ENCODE measurements around the gene TTLL11. TPM values are rescaled to one million over a fixed set of nuclear protein-coding genes. Genes with fewer than 3 reads are reported as not detected.

TTLL11 gene
- total RNA-seq, 1 experiment from 2014 or later = 7.0 TPM

GRCh38 chr9:121811140-121811539, 282.0 kb downstream of the TTLL11 start:
- Histone ChIP-seq H3K79me2 (ENCODE audit: low read length) (no peaks in the 10 kb centered on the region), H3K4me1 (ENCODE audit: insufficient read depth, low read length) (no peaks in the 10 kb centered on the region), H3K4me3 (ENCODE audit: low read length) (no peak overlapping the region), H2AFZ (ENCODE audit: low read length) (no peak overlapping the region), H3K27ac (ENCODE audit: low read length) (no peak overlapping the region), H3K27me3 (ENCODE audit: low read length) (no peaks in the 10 kb centered on the region), H3K36me3 (ENCODE audit: low read depth, low read length) (no peaks in the 10 kb centered on the region), H3K9ac (ENCODE audit: low read length) (no peak overlapping the region), H4K20me1 (ENCODE audit: low read length) (no peaks in the 10 kb centered on the region), H3K4me2 (ENCODE audit: low read length) (no peak overlapping the region), H3K9me3 (ENCODE audit: low read length) (no peaks in the 10 kb centered on the region), H3K9me2 (replicated peaks; ENCODE audit: low read length) (no peaks in the 10 kb centered on the region), H3F3A (ENCODE audit: low read length, unreplicated experiment) (no peaks in the 10 kb centered on the region)
- no peak for ATAC-seq
- no peak for DNase-seq
- POLR2A ChIA-PET (ENCODE audit: unreplicated experiment) = interaction anchor here (0.6 kb wide), 1 partner anchor 301 kb away, joined by 3 read pairs; no protein-coding TSS in a partner anchor
- intact Hi-C loops (cut with micrococcal nuclease) = no loop called here
- CTCF ChIA-PET = no interaction called here
- BruUV-seq (replicated peaks) = no TSS peak
- TF ChIP-seq EZH2phosphoT487 (IDR thresholded peaks at IDR 0.05; ENCODE audit: borderline replicate concordance, low read length) = no peak
- TF ChIP-seq CTCF (conservative IDR thresholded peaks at IDR 0.05; ENCODE audit: low read depth, low read length) = no peak
- TF ChIP-seq EZH2 (IDR thresholded peaks at IDR 0.05; ENCODE audit: low read length, unreplicated experiment) = no peak

GRCh38 chr9:121810489-121810888, 282.6 kb downstream of the TTLL11 start:
- POLR2A ChIA-PET (ENCODE audit: unreplicated experiment) = no interaction called here
- Histone ChIP-seq H2AFZ (ENCODE audit: low read length) (no peak overlapping the region), H4K20me1 (ENCODE audit: low read length) (no peaks in the 10 kb centered on the region), H3K9ac (ENCODE audit: low read length) (no peak overlapping the region), H3K79me2 (ENCODE audit: low read length) (no peaks in the 10 kb centered on the region), H3K36me3 (ENCODE audit: low read depth, low read length) (no peaks in the 10 kb centered on the region), H3K4me1 (ENCODE audit: insufficient read depth, low read length) (no peaks in the 10 kb centered on the region), H3K27ac (ENCODE audit: low read length) (no peak overlapping the region), H3K4me3 (ENCODE audit: low read length) (no peak overlapping the region), H3K9me2 (replicated peaks; ENCODE audit: low read length) (no peaks in the 10 kb centered on the region), H3K27me3 (ENCODE audit: low read length) (no peaks in the 10 kb centered on the region), H3K9me3 (ENCODE audit: low read length) (no peaks in the 10 kb centered on the region), H3K4me2 (ENCODE audit: low read length) (no peak overlapping the region), H3F3A (ENCODE audit: low read length, unreplicated experiment) (no peaks in the 10 kb centered on the region)
- BruUV-seq (replicated peaks) = no TSS peak
- TF ChIP-seq EZH2 (IDR thresholded peaks at IDR 0.05; ENCODE audit: low read length, unreplicated experiment) (no peak), CTCF (conservative IDR thresholded peaks at IDR 0.05; ENCODE audit: low read depth, low read length) (no peak), EZH2phosphoT487 (IDR thresholded peaks at IDR 0.05; ENCODE audit: borderline replicate concordance, low read length) (no peak)
- CTCF ChIA-PET = no interaction called here
- intact Hi-C loops (cut with micrococcal nuclease) = no loop called here
- no peak for ATAC-seq
- DNase-seq = no peak

GRCh38 chr9:121809356-121810050, 283.6 kb downstream of the TTLL11 start:
- ATAC-seq (no peak), DNase-seq (no peak)
- Histone ChIP-seq H3K4me3 (ENCODE audit: low read length) (no peak overlapping the region), H4K20me1 (ENCODE audit: low read length) (no peaks in the 10 kb centered on the region), H3K9me2 (replicated peaks; ENCODE audit: low read length) (no peaks in the 10 kb centered on the region), H2AFZ (ENCODE audit: low read length) (no peak overlapping the region), H3K27me3 (ENCODE audit: low read length) (no peaks in the 10 kb centered on the region), H3K27ac (ENCODE audit: low read length) (no peak overlapping the region), H3K9ac (ENCODE audit: low read length) (no peak overlapping the region), H3K4me1 (ENCODE audit: insufficient read depth, low read length) (no peaks in the 10 kb centered on the region), H3F3A (ENCODE audit: low read length, unreplicated experiment) (no peaks in the 10 kb centered on the region), H3K36me3 (ENCODE audit: low read depth, low read length) (no peaks in the 10 kb centered on the region), H3K4me2 (ENCODE audit: low read length) (no peak overlapping the region), H3K79me2 (ENCODE audit: low read length) (no peaks in the 10 kb centered on the region), H3K9me3 (ENCODE audit: low read length) (no peaks in the 10 kb centered on the region)
- CTCF ChIA-PET = no interaction called here
- no TSS peak for BruUV-seq (replicated peaks)
- POLR2A ChIA-PET (ENCODE audit: unreplicated experiment) = no interaction called here
- intact Hi-C loops (cut with micrococcal nuclease) = no loop called here
- TF ChIP-seq CTCF (conservative IDR thresholded peaks at IDR 0.05; ENCODE audit: low read depth, low read length) = no peak
- TF ChIP-seq EZH2 (IDR thresholded peaks at IDR 0.05; ENCODE audit: low read length, unreplicated experiment) = no peak
- TF ChIP-seq EZH2phosphoT487 (IDR thresholded peaks at IDR 0.05; ENCODE audit: borderline replicate concordance, low read length) = no peak
